Measurements from ENCODE around the gene DCLK2. TPM values are rescaled to one million over a fixed set of nuclear protein-coding genes. Genes with fewer than 3 reads are reported as not detected.

Gene DCLK2
- total RNA-seq, 1 donor from 2014 or later, result 2.7 TPM

GRCh38 chr4:150140774-150141400 lies 62.6 kb downstream of the DCLK2 start:
- no peak for DNase-seq (ENCODE audit: low read depth)
- TF ChIP-seq CTCF (conservative IDR thresholded peaks at IDR 0.05; ENCODE audit: low read depth, low read length), result no peak
- H3K4me3 ChIP-seq (ENCODE audit: low read depth, low read length), result no peak overlapping the region

- no peak for DNase-seq (ENCODE audit: low read depth)
- H3K4me3 ChIP-seq (ENCODE audit: low read depth, low read length), result no peak overlapping the region
- no peak for TF ChIP-seq CTCF (conservative IDR thresholded peaks at IDR 0.05; ENCODE audit: low read depth, low read length)
These were observed 63.5 kb downstream of the DCLK2 start for GRCh38 chr4:150141756-150142155.

GRCh38 chr4:150142831-150143230 lies 64.6 kb downstream of the DCLK2 start:
- H3K4me3 ChIP-seq (ENCODE audit: low read depth, low read length), result no peak overlapping the region
- DNase-seq (ENCODE audit: low read depth), result no peak
- no peak for TF ChIP-seq CTCF (conservative IDR thresholded peaks at IDR 0.05; ENCODE audit: low read depth, low read length)

GRCh38 chr4:150145090-150145945 lies 67.1 kb downstream of the DCLK2 start:
- peak; percentile 25 for TF ChIP-seq CTCF (conservative IDR thresholded peaks at IDR 0.05; ENCODE audit: low read depth, low read length)
- DNase-seq (ENCODE audit: low read depth), result no peak
- no peak overlapping the region for H3K4me3 ChIP-seq (ENCODE audit: low read depth, low read length)

- no peak for DNase-seq (ENCODE audit: low read depth)
- no peak for TF ChIP-seq CTCF (conservative IDR thresholded peaks at IDR 0.05; ENCODE audit: low read depth, low read length)
- no peak overlapping the region for H3K4me3 ChIP-seq (ENCODE audit: low read depth, low read length)
These were observed 67.7 kb downstream of the DCLK2 start for GRCh38 chr4:150145946-150146340.

- TF ChIP-seq CTCF (conservative IDR thresholded peaks at IDR 0.05; ENCODE audit: low read depth, low read length), result no peak
- H3K4me3 ChIP-seq (ENCODE audit: low read depth, low read length), result no peak overlapping the region
- DNase-seq (ENCODE audit: low read depth), result no peak
These were observed 71.1 kb downstream of the DCLK2 start for GRCh38 chr4:150149381-150149780.
